Tibial artery (tissue), 4 donors: ENCODE data around the gene NFATC3.

Experiments used
- DNase-seq, 2 donors: peaks; one replicate each; pipeline ENCODE4 v3.0.0-alpha.2; 2019
- H3K27ac ChIP-seq, 2 donors: fragments of 200-600 bp; sonication (generic) in 1 of 2; 1 replicate in 1 of 2; 2 replicates in 1 of 2; pipeline ENCODE4 v1.5.1; 2018 to 2019; ENCODE audit warnings: mild to moderate bottlenecking in 1 of 2
- H3K27me3 ChIP-seq, 2 donors: fragments of 200-600 bp; sonication (generic) in 1 of 2; one replicate each; pipeline versions ENCODE4 v1.5.1 to v1.6.0; 2016 to 2019
- H3K36me3 ChIP-seq, 3 donors: fragments of 200-600 bp; sonication (generic) in 2 of 3; one replicate each; pipeline ENCODE4 v1.5.1; 2016 to 2019; ENCODE audit warnings: mild to moderate bottlenecking in 2 of 3
- H3K4me1 ChIP-seq, 4 donors: fragments of 200-600 bp; sonication (generic) in 2 of 4; 1 replicate in 3 of 4; 2 replicates in 1 of 4; pipeline ENCODE4 v1.5.1; 2016 to 2019
- H3K4me3 ChIP-seq, 2 donors: fragments of 200-600 bp; sonication (generic) in 1 of 2; 1 replicate in 1 of 2; 2 replicates in 1 of 2; pipeline ENCODE4 v1.5.1; 2018 to 2019; ENCODE audit warnings: mild to moderate bottlenecking in 2 of 2
- H3K9me3 ChIP-seq, 3 donors: fragments of 200-600 bp; sonication (generic) in 1 of 3; one replicate each; pipeline ENCODE4 v1.5.1; 2016 to 2019
- CTCF ChIP-seq, 2 experiments: fragments of 200-600 bp in 1 of 2; fragments of 450-650 bp in 1 of 2; IDR thresholded peaks; one replicate each; pipeline ENCODE4 v1.5.1; 2017 to 2019; ENCODE audit warnings: antibody characterized with exemption in 2 of 2, mild to moderate bottlenecking in 1 of 2, moderate library complexity in 1 of 2
- intact Hi-C: fragments of 100-400 bp; cut with DNase I; formaldehyde crosslinking; loops from one replicate; pipeline ENCODE4 v1.15.0; 2023; ENCODE audit warnings: low total_unique reads

The NFATC3 gene

GRCh38 chr16:68247400-68247799 lies 162.2 kb downstream of the NFATC3 start:
- no peaks in the 10 kb centered on the region for H3K27me3 ChIP-seq
- peaks cover 9 to 39% (median 21%) of the 10 kb centered on the region in 3 donors for H3K36me3 ChIP-seq
- no peak overlapping the region for H3K4me3 ChIP-seq
- H3K27ac ChIP-seq: peak overlapping the region; percentile 21 to 22
- H3K9me3 ChIP-seq: no peaks in the 10 kb centered on the region
- no peak for TF ChIP-seq CTCF (IDR thresholded peaks at IDR 0.05)
- intact Hi-C loops: no loop called here
- DNase-seq: no peak
- H3K4me1 ChIP-seq: peaks cover 0 to 39% (median 32%) of the 10 kb centered on the region in 4 donors

GRCh38 chr16:68247932-68248331 lies 162.8 kb downstream of the NFATC3 start:
- peak overlapping the region; percentile 21 to 22 for H3K27ac ChIP-seq
- peaks cover 9 to 45% (median 26%) of the 10 kb centered on the region in 3 donors for H3K36me3 ChIP-seq
- intact Hi-C loops: no loop called here
- H3K27me3 ChIP-seq: no peaks in the 10 kb centered on the region
- H3K4me1 ChIP-seq: peaks cover 0 to 39% (median 32%) of the 10 kb centered on the region in 4 donors
- TF ChIP-seq CTCF (IDR thresholded peaks at IDR 0.05): no peak
- DNase-seq: no peak
- H3K4me3 ChIP-seq: no peak overlapping the region
- H3K9me3 ChIP-seq: no peaks in the 10 kb centered on the region

GRCh38 chr16:68249371-68249770 lies 164.2 kb downstream of the NFATC3 start:
- Histone ChIP-seq H3K4me1 (peaks cover 0 to 36% (median 29%) of the 10 kb centered on the region in 4 donors), H3K4me3 (no peak overlapping the region), H3K36me3 (peaks cover 9 to 59% (median 29%) of the 10 kb centered on the region in 3 donors), H3K9me3 (no peaks in the 10 kb centered on the region), H3K27me3 (no peaks in the 10 kb centered on the region), H3K27ac (no peak overlapping the region)
- intact Hi-C loops: no loop called here
- TF ChIP-seq CTCF (IDR thresholded peaks at IDR 0.05): no peak
- DNase-seq: no peak

GRCh38 chr16:68250951-68251350 lies 165.8 kb downstream of the NFATC3 start:
- Histone ChIP-seq H3K27ac (no peak overlapping the region), H3K4me1 (peaks cover 0 to 27% (median 21%) of the 10 kb centered on the region in 4 donors), H3K36me3 (peaks cover 22 to 75% (median 42%) of the 10 kb centered on the region in 3 donors), H3K9me3 (no peaks in the 10 kb centered on the region), H3K4me3 (no peak overlapping the region), H3K27me3 (no peaks in the 10 kb centered on the region)
- intact Hi-C loops: no loop called here
- DNase-seq: no peak
- no peak for TF ChIP-seq CTCF (IDR thresholded peaks at IDR 0.05)

GRCh38 chr16:68251832-68252231 lies 166.7 kb downstream of the NFATC3 start:
- H3K4me1 ChIP-seq: peaks cover 0 to 18% (median 12%) of the 10 kb centered on the region in 4 donors
- H3K27me3 ChIP-seq: no peaks in the 10 kb centered on the region
- H3K4me3 ChIP-seq: no peak overlapping the region
- H3K36me3 ChIP-seq: peaks cover 23 to 84% (median 47%) of the 10 kb centered on the region in 3 donors
- no peaks in the 10 kb centered on the region for H3K9me3 ChIP-seq
- no peak for TF ChIP-seq CTCF (IDR thresholded peaks at IDR 0.05)
- DNase-seq: no peak
- no peak overlapping the region for H3K27ac ChIP-seq
- intact Hi-C loops: no loop called here

- Histone ChIP-seq H3K9me3 (no peaks in the 10 kb centered on the region), H3K27ac (no peak overlapping the region), H3K4me3 (no peak overlapping the region), H3K36me3 (peaks cover 23 to 89% (median 47%) of the 10 kb centered on the region in 3 donors), H3K27me3 (no peaks in the 10 kb centered on the region), H3K4me1 (peaks cover 0 to 17% (median 8%) of the 10 kb centered on the region in 4 donors)
- DNase-seq: no peak
- TF ChIP-seq CTCF (IDR thresholded peaks at IDR 0.05): no peak
- intact Hi-C loops: no loop called here
Measured at GRCh38 chr16:68252383-68252782, 167.2 kb downstream of the NFATC3 start.
